ENCODE results near the gene RGS19. TPM values are rescaled to one million over a fixed set of nuclear protein-coding genes. Genes with fewer than 3 reads are reported as not detected.

RGS19 gene
- total and polyA plus RNA-seq, 5 donors, result 5.8 to 9.1 (median 8.0) TPM

DNA sequence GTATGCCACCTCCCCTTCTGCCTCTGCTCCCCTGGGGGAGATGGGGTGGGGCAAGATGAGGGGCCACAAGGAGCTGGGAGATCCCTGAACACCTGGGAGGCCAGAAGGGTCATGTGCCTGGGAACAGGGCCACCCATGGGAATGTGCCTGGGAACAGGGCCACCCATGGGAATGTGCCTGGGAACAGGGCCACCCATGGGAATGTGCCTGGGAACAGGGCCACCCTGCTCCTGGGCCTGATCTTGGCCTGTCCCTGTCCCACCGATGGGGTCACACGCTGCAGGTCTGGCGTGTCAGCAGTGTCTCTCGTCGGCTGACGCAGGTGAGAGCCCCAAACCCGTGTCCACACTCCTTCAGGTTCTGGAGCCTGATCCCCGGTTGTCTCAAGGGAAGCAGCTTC is 4.4 kb downstream of the RGS19 start:
- Histone ChIP-seq H3K27ac (ENCODE audit: low read length) (no peak overlapping the region), H3K4me3 (ENCODE audit: low read length) (no peak overlapping the region), H3K27me3 (ENCODE audit: control insufficient read depth, insufficient read depth) (no peaks in the 10 kb centered on the region), H3K9me3 (ENCODE audit: control insufficient read depth, low read length) (no peaks in the 10 kb centered on the region), H3K4me1 (ENCODE audit: control insufficient read depth, insufficient read depth, low read length) (no peaks in the 10 kb centered on the region)
- no peak for ATAC-seq
- intact Hi-C loops (cut with DNase I), result no loop called here
- 91% methylated on average over 8 of the region's 8 CpGs for WGBS
- DNase-seq, result peak in 2 of 3 donors; percentile 45 to 47

DNA sequence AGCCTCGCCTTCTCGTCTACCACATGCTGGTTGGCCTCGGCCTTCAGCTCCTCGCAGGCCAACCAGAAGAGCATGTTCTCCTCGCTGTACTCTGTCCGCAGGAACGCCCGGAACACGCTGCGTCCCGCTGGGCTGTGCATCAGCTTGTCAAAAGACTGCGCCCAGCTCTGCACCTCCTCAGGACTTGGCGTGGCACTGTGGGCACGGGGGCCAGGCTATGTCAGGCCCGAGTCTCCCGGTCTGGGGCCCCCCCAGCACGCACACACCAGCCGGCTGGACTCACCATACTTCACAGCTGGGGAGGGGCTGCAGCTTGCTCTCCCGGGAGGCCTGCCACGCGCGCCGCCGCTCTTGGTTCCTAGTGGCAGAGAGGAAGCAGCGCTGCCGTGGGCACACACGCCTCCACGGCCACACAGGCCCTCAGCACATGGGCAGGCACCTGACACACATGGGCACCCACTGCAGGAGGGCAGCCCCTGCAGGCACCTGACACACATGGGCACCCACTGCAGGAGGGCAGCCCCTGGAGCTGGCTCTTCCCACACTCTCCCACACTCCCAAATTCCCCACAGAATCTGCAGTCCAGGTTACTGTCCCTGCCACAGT is 5.0 kb downstream of the RGS19 start:
- peak in 2 of 3 donors; percentile 46 to 65 for DNase-seq
- intact Hi-C loops (cut with DNase I), result no loop called here
- Histone ChIP-seq H3K27ac (ENCODE audit: low read length) (no peak overlapping the region), H3K4me3 (ENCODE audit: low read length) (no peak overlapping the region), H3K9me3 (ENCODE audit: control insufficient read depth, low read length) (no peaks in the 10 kb centered on the region), H3K4me1 (ENCODE audit: control insufficient read depth, insufficient read depth, low read length) (no peaks in the 10 kb centered on the region), H3K27me3 (ENCODE audit: control insufficient read depth, insufficient read depth) (no peaks in the 10 kb centered on the region)
- WGBS, result 91% methylated on average over 28 of the region's 28 CpGs
- no peak for ATAC-seq

- Histone ChIP-seq H3K9me3 (ENCODE audit: control insufficient read depth, low read length) (no peaks in the 10 kb centered on the region), H3K4me3 (ENCODE audit: low read length) (no peak overlapping the region), H3K4me1 (ENCODE audit: control insufficient read depth, insufficient read depth, low read length) (no peaks in the 10 kb centered on the region), H3K27ac (ENCODE audit: low read length) (no peak overlapping the region), H3K27me3 (ENCODE audit: control insufficient read depth, insufficient read depth) (no peaks in the 10 kb centered on the region)
- ATAC-seq (no peak), DNase-seq (peak; percentile 11 to 61 (median 55))
- intact Hi-C loops (cut with DNase I), result no loop called here
- 92% methylated on average over 37 of the region's 37 CpGs for WGBS
Observed at GRCh38 chr20:64073476-64074183, 5.7 kb downstream of the RGS19 start.

DNA sequence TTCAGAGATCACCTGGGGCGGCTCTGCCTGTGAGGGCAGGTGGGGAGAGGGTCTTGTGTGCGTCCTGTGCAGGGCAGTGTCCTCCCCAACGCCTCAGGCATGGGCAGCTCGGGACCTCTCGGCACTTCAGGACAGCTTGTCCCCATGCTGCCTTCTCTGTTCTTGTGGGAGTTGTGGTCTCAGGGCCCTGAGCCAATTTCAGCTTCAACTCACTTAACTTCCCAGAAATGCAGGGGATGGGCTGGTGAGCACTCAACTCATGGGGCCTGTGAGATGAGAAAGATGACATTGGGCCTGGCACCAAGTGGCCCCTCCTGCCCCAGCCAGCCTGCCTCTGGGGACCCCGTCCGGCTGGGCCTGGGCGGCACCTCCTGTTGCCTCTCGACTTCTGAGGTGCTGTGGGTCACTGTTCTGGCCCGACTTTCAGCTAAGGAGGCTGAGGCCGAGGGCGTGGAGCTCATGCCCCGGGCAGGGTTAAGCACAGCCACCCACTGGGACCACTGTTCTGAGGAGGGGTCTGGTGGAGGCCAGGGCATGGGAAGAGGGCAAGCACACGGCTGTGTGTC is 6.7 kb downstream of the RGS19 start:
- no peak overlapping the region for H3K27ac ChIP-seq (ENCODE audit: low read length)
- no peaks in the 10 kb centered on the region for H3K9me3 ChIP-seq (ENCODE audit: control insufficient read depth, low read length)
- H3K27me3 ChIP-seq (ENCODE audit: control insufficient read depth, insufficient read depth), result no peaks in the 10 kb centered on the region
- ATAC-seq, result no peak
- intact Hi-C loops (cut with DNase I), result no loop called here
- 78% methylated on average over 14 of the region's 14 CpGs for WGBS
- H3K4me3 ChIP-seq (ENCODE audit: low read length), result no peak overlapping the region
- peak; percentile 7 to 47 (median 35) for DNase-seq
- H3K4me1 ChIP-seq (ENCODE audit: control insufficient read depth, insufficient read depth, low read length), result no peaks in the 10 kb centered on the region

- intact Hi-C loops (cut with DNase I), result no loop called here
Observed at GRCh38 chr20:64071341-64072332, 7.7 kb downstream of the RGS19 start.

DNA sequence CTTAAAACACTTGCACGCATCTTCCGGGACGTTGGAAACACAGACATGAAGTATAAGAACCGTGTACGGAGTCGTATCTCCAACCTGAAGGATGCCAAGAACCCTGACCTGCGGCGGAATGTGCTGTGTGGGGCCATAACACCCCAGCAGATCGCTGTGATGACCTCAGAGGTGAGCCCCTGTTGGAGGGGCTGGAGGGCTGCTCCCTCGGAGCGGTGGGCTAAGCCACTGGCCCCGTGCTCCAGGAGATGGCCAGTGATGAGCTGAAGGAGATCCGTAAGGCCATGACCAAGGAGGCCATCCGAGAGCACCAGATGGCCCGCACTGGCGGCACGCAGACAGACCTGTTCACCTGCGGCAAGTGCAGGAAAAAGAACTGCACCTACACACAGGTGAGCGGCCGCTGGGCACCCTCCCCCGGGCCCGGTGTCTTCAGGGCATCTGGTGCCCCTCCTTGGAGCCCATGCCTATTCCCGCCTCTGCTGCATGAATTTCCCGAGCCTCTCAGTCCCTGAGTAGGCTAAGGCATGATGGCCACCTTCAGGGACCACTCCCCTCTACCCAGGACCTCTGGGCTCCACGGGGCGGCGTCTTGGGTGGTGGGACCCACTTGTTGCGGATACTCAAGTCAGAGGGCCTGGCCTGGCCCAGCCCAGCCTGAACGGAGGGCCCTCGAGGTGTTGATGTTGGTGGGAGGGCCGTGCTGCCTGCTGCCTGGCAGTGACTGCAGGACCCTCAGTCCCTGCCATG is 8.9 kb downstream of the RGS19 start:
- 93% methylated on average over 31 of the region's 31 CpGs for WGBS
- intact Hi-C loops (cut with DNase I), result no loop called here
- DNase-seq, result peak in 1 of 3 donors; percentile 57
- Histone ChIP-seq H3K4me1 (ENCODE audit: control insufficient read depth, insufficient read depth, low read length) (no peaks in the 10 kb centered on the region), H3K9me3 (ENCODE audit: control insufficient read depth, low read length) (no peaks in the 10 kb centered on the region), H3K27ac (ENCODE audit: low read length) (no peak overlapping the region), H3K4me3 (ENCODE audit: low read length) (no peak overlapping the region), H3K27me3 (ENCODE audit: control insufficient read depth, insufficient read depth) (no peaks in the 10 kb centered on the region)
- no peak for ATAC-seq

More at GRCh38 chr20:64071341-64072332, 7.7 kb downstream of the RGS19 start:
- ATAC-seq, result no peak
- no peak overlapping the region for H3K4me3 ChIP-seq (ENCODE audit: low read length)
- no peaks in the 10 kb centered on the region for H3K27me3 ChIP-seq (ENCODE audit: control insufficient read depth, insufficient read depth)
- H3K27ac ChIP-seq (ENCODE audit: low read length), result no peak overlapping the region
- no peaks in the 10 kb centered on the region for H3K9me3 ChIP-seq (ENCODE audit: control insufficient read depth, low read length)
- H3K4me1 ChIP-seq (ENCODE audit: control insufficient read depth, insufficient read depth, low read length), result no peaks in the 10 kb centered on the region
- 84% methylated on average over 30 of the region's 30 CpGs for WGBS
- DNase-seq, result peak; percentile 10 to 55 (median 42)

DNA sequence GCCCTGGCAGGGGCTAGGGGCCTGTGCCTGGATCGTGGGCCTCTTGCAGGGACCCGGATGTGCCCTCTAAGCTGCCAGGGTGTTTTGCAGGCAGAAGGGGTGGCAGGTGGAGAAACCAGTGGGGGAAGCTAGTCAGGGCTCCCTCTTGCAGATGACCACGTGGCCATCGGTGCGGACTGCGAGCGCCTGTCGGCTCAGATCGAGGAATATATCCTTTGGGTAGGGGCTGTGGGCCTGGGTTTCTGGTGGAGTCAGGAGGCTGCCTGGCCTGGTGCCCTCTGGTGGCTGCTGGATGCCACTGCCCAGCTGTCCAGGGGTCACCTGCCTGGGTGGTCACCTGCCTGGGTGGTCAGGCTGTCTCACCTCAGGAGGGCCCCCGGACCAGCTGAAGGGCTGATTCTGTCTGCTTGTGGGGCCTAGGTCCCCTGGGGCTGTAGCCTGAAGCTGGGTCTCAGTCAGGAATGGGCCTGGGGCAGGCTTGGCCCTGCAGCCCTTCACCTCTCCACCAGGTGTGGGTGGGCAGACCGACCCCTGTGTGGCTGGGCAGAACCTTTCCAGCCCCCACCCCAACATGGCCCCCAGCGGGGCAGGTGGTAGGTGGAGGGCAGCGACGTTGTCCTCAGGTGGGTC is 9.6 kb downstream of the RGS19 start:
- WGBS, result 60% methylated on average over 14 of the region's 14 CpGs
- DNase-seq (peak in 1 of 3 donors; percentile 77), ATAC-seq (peak in 1 of 2 donors; percentile 2)
- intact Hi-C loops (cut with DNase I), result no loop called here
- H3K4me1 ChIP-seq (ENCODE audit: control insufficient read depth, insufficient read depth, low read length), result no peaks in the 10 kb centered on the region
- no peaks in the 10 kb centered on the region for H3K9me3 ChIP-seq (ENCODE audit: control insufficient read depth, low read length)
- no peaks in the 10 kb centered on the region for H3K27me3 ChIP-seq (ENCODE audit: control insufficient read depth, insufficient read depth)
- no peak overlapping the region for H3K27ac ChIP-seq (ENCODE audit: low read length)
- H3K4me3 ChIP-seq (ENCODE audit: low read length), result no peak overlapping the region

DNA sequence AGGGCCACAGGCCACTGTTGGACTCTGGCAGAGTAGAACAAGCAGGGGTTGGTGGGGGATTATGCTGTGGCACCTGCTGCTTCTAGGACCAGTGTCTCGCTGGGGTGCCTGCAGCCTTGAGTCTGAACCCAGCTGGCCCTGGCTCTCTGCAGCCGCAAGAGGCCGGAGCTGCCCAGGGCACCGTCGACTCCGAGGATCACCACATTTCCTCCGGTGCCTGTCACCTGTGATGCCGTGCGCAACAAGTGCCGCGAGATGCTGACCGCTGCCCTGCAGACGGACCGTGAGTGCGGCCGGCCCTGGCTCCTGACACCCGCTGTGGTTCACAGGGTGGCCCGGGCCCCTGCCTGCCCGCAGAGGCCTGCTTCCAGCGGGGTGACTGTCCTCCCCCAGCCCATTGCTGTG is 10.1 kb downstream of the RGS19 start:
- WGBS, result 90% methylated on average over 20 of the region's 20 CpGs
- intact Hi-C loops (cut with DNase I), result no loop called here
- peaks cover 4% of the 10 kb centered on the region for H3K4me1 ChIP-seq (ENCODE audit: control insufficient read depth, insufficient read depth, low read length)
- DNase-seq (peak in 1 of 3 donors; percentile 49), ATAC-seq (no peak)
- no peaks in the 10 kb centered on the region for H3K27me3 ChIP-seq (ENCODE audit: control insufficient read depth, insufficient read depth)
- H3K27ac ChIP-seq (ENCODE audit: low read length), result no peak overlapping the region
- H3K9me3 ChIP-seq (ENCODE audit: control insufficient read depth, low read length), result no peaks in the 10 kb centered on the region
- no peak overlapping the region for H3K4me3 ChIP-seq (ENCODE audit: low read length)

DNA sequence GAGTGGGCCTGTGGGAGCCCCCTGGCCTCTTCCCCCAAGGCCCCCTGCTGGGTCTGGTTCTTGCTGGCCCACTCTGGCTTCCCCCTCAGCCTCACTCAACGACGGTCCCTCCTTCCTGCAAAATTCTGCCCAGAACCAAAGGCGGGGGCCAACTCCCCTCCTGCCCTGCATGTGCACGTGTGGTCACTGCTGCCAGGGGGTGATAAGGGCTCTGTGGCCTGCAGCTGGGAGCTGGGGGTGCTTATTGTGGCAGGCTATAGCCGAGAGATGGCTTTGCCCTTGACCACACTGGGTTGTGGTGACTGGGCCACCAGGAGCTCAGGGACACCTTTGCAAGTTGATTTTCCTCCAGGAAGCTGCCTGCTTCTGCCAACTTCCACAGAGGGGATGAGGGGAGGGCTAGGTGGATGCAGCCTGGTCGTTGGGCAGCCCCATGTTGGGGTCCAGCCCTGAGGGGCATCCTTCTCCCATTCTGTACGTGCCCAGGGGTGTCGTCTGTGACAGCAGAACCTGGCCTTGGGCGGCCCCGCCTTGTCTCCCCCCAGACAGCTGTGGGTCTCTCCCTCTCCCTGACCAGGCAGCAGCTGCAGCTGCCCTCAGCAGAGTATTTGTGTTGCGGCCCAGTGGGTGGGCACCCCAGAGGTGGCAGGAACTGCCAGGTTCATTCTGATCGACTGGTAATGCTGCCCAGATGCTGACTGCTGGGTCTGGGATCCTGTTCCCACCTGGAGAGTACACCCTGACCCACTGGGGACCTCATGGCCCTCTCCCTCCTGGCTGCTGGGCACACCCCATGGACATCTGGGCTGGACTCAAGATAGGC is 10.7 kb downstream of the RGS19 start:
- intact Hi-C loops (cut with DNase I), result no loop called here
- peak in 1 of 3 donors; percentile 55 for DNase-seq
- ATAC-seq, result no peak
- Histone ChIP-seq H3K27ac (ENCODE audit: low read length) (no peak overlapping the region), H3K4me3 (ENCODE audit: low read length) (no peak overlapping the region), H3K27me3 (ENCODE audit: control insufficient read depth, insufficient read depth) (no peaks in the 10 kb centered on the region), H3K4me1 (ENCODE audit: control insufficient read depth, insufficient read depth, low read length) (peaks cover 9% of the 10 kb centered on the region), H3K9me3 (ENCODE audit: control insufficient read depth, low read length) (no peaks in the 10 kb centered on the region)
- 75% methylated on average over 12 of the region's 12 CpGs for WGBS

Data from right cardiac atrium (tissue), 5 donors.